GM18870 (cell line): Measurements from ENCODE around the gene PLA2G12A.
"Not testable (repeated sequence)": the region's sequence is repeated elsewhere in the genome, so short reads cannot be mapped to it uniquely, and the experiment has no call there.

ENCODE experiments used
- ATAC-seq: cut with Tn5 transposase; IDR thresholded peaks from one replicate; pipeline ENCODE4 v1.9.1; 2021; ENCODE audit warnings: moderate library complexity; ENCODE audit not compliant: unreplicated experiment

Gene PLA2G12A

DNA sequence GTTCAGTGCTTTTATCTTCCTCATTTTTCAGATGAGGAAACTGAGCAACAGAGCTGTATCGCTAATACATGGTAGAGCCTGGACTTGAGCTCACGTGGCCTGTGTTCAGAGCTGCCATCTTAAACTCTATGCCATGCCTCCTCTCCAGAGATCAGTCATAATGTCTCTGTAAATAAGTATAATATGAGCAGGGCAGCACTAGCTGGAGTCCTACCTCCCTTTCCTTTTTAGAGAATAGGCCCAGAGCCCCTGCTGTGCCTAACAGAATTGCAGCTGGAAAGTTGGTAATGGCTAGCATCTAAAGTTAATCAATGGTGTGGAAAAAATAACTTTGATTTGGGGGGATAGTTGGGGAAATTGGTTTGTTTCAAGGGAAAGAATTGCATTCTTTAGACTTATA is 47.0 kb downstream of the PLA2G12A start:
- ATAC-seq, result no peak

GRCh38 chr4:109678925-109679324 is 50.9 kb downstream of the PLA2G12A start:
- ATAC-seq, result not testable (repeated sequence)

- ATAC-seq, result not testable (repeated sequence)
These were observed 51.4 kb downstream of the PLA2G12A start for GRCh38 chr4:109678472-109678871.

- ATAC-seq, result no peak
These were observed 53.0 kb downstream of the PLA2G12A start for GRCh38 chr4:109676886-109677285.

- no peak for ATAC-seq
These were observed 54.0 kb downstream of the PLA2G12A start for GRCh38 chr4:109675843-109676242.

DNA sequence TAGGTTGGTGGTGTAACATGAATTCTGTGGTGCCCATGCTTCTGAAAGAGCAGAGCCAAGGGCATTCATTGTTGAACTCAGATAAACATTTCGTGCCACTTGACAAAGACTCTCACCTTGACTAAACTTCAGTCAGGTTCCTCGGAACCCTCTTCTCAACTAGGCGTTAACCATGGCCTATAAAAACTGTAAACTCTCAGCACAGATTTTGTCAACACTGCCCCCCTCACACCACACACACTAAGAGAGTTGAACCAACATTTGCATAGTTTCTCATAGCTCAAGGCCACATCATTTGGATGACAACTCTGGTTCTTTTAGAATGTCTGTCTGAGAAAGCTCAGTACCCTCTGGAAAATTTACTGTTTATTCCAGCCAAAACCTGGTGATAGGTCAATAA is 54.7 kb downstream of the PLA2G12A start:
- ATAC-seq, result no peak

- no peak for ATAC-seq
These were observed 56.6 kb downstream of the PLA2G12A start for GRCh38 chr4:109673303-109673702.

- no peak for ATAC-seq
These were observed 57.5 kb downstream of the PLA2G12A start for GRCh38 chr4:109672169-109672930.

DNA sequence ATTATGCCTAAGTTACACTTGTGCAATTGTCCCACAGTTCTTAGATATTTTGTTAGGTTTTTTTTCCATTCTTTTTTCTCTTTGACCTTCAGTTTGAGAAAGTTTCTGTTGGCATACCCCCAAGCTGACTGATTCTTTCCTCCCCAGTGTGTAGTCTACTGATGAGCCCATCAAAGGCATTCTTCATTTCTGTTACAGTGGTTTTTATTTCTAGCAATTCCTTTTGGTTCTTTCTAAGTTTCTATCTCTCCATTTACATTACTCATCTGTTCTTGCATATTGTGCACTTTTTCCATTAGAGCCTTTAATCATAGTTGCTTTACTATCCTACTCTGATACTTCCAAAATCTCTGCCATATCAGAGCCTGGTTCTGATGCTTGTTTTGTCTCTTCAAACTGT is 58.5 kb downstream of the PLA2G12A start:
- no peak for ATAC-seq

GRCh38 chr4:109665783-109666485 is 63.9 kb downstream of the PLA2G12A start:
- no peak for ATAC-seq

DNA sequence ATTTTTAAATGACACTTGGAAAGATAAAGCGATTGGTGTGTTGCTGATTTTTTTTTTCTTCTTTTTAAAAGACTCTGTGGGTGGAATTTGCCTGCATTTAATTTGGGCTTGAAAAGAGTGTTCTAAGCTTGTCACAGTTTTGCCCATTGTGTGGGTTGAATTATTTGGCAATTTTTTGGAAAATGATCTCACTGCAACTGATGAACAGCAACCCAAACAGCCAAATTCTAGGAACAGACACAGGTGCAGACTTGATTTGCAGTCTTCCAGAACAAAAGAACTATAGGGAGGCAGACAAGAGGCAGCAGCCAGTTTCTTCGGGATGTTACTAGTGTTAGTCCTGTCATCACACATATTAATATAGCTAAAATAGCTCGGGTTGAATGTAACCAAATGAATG is 67.1 kb downstream of the PLA2G12A start:
- ATAC-seq, result no peak

- no peak for ATAC-seq
These were observed 67.8 kb downstream of the PLA2G12A start for GRCh38 chr4:109662116-109662515.
